Measurements from ENCODE around the gene FGFR2. TPM values are rescaled to one million over a fixed set of nuclear protein-coding genes. Genes with fewer than 3 reads are reported as not detected.

The FGFR2 gene
- total and polyA plus RNA-seq, 2 of the 4 experiments (the other 2 are of a cell fraction): not detected

GRCh38 chr10:121577568-121577967 lies 20.7 kb downstream of the FGFR2 start:
- no peak overlapping the region for H2AK5ac ChIP-seq (ENCODE audit: low read depth, low read length)
- no peak overlapping the region for H4K91ac ChIP-seq (ENCODE audit: insufficient read depth, low read depth, low read length)
- no peak overlapping the region for H2BK120ac ChIP-seq (ENCODE audit: low read depth, low read length)
- H3K27ac ChIP-seq (ENCODE audit: insufficient read depth, low read length): no peak overlapping the region
- H4K20me1 ChIP-seq (ENCODE audit: insufficient read depth, low read length): no peaks in the 10 kb centered on the region
- H3K18ac ChIP-seq (ENCODE audit: low read depth, low read length): no peak overlapping the region
- BruUV-seq (replicated peaks): no TSS peak
- no peak overlapping the region for H2AFZ ChIP-seq (replicated peaks; ENCODE audit: low read length, poor library complexity)
- no peaks in the 10 kb centered on the region for H3K79me1 ChIP-seq (ENCODE audit: low read depth in 1 of 2, low read length in 2 of 2)
- H4K8ac ChIP-seq (ENCODE audit: low read depth in 2 of 2, low read length in 2 of 2): no peak overlapping the region
- no peak overlapping the region for H3K14ac ChIP-seq (replicated peaks; ENCODE audit: low read depth, low read length)
- no peak overlapping the region for H3K56ac ChIP-seq (ENCODE audit: extremely low read depth, insufficient read depth, low read length)
- H3K4me3 ChIP-seq (ENCODE audit: insufficient read depth, low read depth, low read length): no peak overlapping the region
- no peak overlapping the region for H3K4ac ChIP-seq (ENCODE audit: low read depth, low read length)
- in situ Hi-C loops (cut with MboI; ENCODE audit: low sequenced_read_pairs): no loop called here
- H4K5ac ChIP-seq (ENCODE audit: low read depth, low read length): no peak overlapping the region
- no peaks in the 10 kb centered on the region for H3K9me1 ChIP-seq (ENCODE audit: insufficient read depth, low read length)
- H3K27me3 ChIP-seq (ENCODE audit: control insufficient read depth, insufficient read depth, low read length): no peaks in the 10 kb centered on the region
- no peaks in the 10 kb centered on the region for H3K4me1 ChIP-seq (ENCODE audit: control insufficient read depth, insufficient read depth, low read length)
- H3K23ac ChIP-seq (ENCODE audit: low read depth, low read length): no peak overlapping the region
- 44% methylated on average over 5 of the region's 8 CpGs; no CpG with 5 or more reads in 1 of the 2 experiments for WGBS, 2 experiments (ENCODE audit: extremely low coverage in 2 of 2, insufficient read length in 1 of 2)
- intact Hi-C loops (cut with micrococcal nuclease): no loop called here
- no peak overlapping the region for H3K9ac ChIP-seq (ENCODE audit: low read depth, low read length)
- no peak overlapping the region for H2AK9ac ChIP-seq (replicated peaks; ENCODE audit: low read depth, low read length, poor library complexity)
- ChIA-PET CTCF (no interaction called here), POLR2A (ENCODE audit: unreplicated experiment) (no interaction called here)
- no peak overlapping the region for H2BK15ac ChIP-seq (ENCODE audit: low read depth, low read length)
- dilution Hi-C loops (cut with HindIII; ENCODE audit: low sequenced_read_pairs, unreplicated experiment): no loop called here
- no peak for ATAC-seq (ENCODE audit: low read depth)
- no peak for DNase-seq
- no peak overlapping the region for H2BK5ac ChIP-seq (ENCODE audit: low read depth, low read length, poor library complexity, severe bottlenecking)
- no peaks in the 10 kb centered on the region for H3K36me3 ChIP-seq (ENCODE audit: control insufficient read depth, insufficient read depth, low read length)
- H2BK20ac ChIP-seq (ENCODE audit: low read depth, low read length): no peak overlapping the region
- H3K9me3 ChIP-seq (ENCODE audit: control insufficient read depth, insufficient read depth, low read length): peaks cover 31% of the 10 kb centered on the region
- TF ChIP-seq RFX5 (IDR thresholded peaks at IDR 0.05; ENCODE audit: low read depth, low read length) (no peak), SMC3 (IDR thresholded peaks at IDR 0.05; ENCODE audit: low read depth, low read length) (no peak), MAZ (IDR thresholded peaks at IDR 0.05; ENCODE audit: borderline replicate concordance, low read depth, low read length) (no peak), BHLHE40 (IDR thresholded peaks at IDR 0.05; ENCODE audit: low read depth, low read length) (no peak), RAD21 (IDR thresholded peaks at IDR 0.05; ENCODE audit: low read length) (no peak), NFE2L2 (IDR thresholded peaks at IDR 0.05; ENCODE audit: low read depth, low read length) (no peak), MAFK (IDR thresholded peaks at IDR 0.05; ENCODE audit: low read depth, low read length) (no peak), MXI1 (IDR thresholded peaks at IDR 0.05; ENCODE audit: borderline replicate concordance, low read depth, low read length) (no peak), RCOR1 (IDR thresholded peaks at IDR 0.05; ENCODE audit: insufficient replicate concordance, low read length) (no peak), CHD1 (IDR thresholded peaks at IDR 0.05; ENCODE audit: low read depth, low read length) (no peak), POLR2A (IDR thresholded peaks at IDR 0.05; ENCODE audit: low read depth, low read length) (no peak), FOS (IDR thresholded peaks at IDR 0.05; ENCODE audit: low read depth, low read length) (no peak)
- TF ChIP-seq, protein P1, sequence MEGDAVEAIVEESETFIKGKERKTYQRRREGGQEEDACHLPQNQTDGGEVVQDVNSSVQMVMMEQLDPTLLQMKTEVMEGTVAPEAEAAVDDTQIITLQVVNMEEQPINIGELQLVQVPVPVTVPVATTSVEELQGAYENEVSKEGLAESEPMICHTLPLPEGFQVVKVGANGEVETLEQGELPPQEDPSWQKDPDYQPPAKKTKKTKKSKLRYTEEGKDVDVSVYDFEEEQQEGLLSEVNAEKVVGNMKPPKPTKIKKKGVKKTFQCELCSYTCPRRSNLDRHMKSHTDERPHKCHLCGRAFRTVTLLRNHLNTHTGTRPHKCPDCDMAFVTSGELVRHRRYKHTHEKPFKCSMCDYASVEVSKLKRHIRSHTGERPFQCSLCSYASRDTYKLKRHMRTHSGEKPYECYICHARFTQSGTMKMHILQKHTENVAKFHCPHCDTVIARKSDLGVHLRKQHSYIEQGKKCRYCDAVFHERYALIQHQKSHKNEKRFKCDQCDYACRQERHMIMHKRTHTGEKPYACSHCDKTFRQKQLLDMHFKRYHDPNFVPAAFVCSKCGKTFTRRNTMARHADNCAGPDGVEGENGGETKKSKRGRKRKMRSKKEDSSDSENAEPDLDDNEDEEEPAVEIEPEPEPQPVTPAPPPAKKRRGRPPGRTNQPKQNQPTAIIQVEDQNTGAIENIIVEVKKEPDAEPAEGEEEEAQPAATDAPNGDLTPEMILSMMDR (conservative IDR thresholded peaks at IDR 0.05; ENCODE audit: low read depth, low read length): no peak
- TF ChIP-seq, protein P2, sequence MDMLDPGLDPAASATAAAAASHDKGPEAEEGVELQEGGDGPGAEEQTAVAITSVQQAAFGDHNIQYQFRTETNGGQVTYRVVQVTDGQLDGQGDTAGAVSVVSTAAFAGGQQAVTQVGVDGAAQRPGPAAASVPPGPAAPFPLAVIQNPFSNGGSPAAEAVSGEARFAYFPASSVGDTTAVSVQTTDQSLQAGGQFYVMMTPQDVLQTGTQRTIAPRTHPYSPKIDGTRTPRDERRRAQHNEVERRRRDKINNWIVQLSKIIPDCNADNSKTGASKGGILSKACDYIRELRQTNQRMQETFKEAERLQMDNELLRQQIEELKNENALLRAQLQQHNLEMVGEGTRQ (IDR thresholded peaks at IDR 0.05; ENCODE audit: low read depth, low read length): no peak
- no peak overlapping the region for H3K4me2 ChIP-seq (ENCODE audit: low read depth, low read length)

All from IMR-90 (cell line).